GM12878 (cell line): Measurements from ENCODE around the gene IRX1. TPM values are rescaled to one million over a fixed set of nuclear protein-coding genes. Genes with fewer than 3 reads are reported as not detected.

ENCODE experiments used
- ATAC-seq: fragments of 200-7000 bp; cut with Tn5 transposase; 3 replicates; pipeline ENCODE4 v1.9.1; 2020; ENCODE audit warnings: mild to moderate bottlenecking, moderate library complexity
- BruUV-seq: library from RNA; stranded (reverse); fragments of 400-500 nt; replicated peaks from 2 replicates; lab custom pipeline; 2021; lab: Mats Ljungman, UMichigan
- CTCF ChIA-PET: fragments of 300-600 bp; sonication (Branson Sonifier 250); formaldehyde crosslinking; extraction: SDS; loops from one replicate; lab custom pipeline; 2021; ENCODE audit warnings: inconsistent platforms; lab: Yijun Ruan, JAX
- POLR2A ChIA-PET: fragments of 350-600 bp; formaldehyde crosslinking; extraction: SDS; loops from one replicate; lab custom pipeline; 2021; ENCODE audit warnings: inconsistent platforms; lab: Charles Lee
- RAD21 ChIA-PET: fragments of 300-600 bp; sonication (Branson Sonifier 250); formaldehyde crosslinking; loops from one replicate; lab custom pipeline; 2023; ENCODE audit warnings: antibody characterized with exemption; ENCODE audit not compliant: unreplicated experiment; lab: Charles Lee
- SMC1A ChIA-PET: fragments of 300-600 bp; sonication (Branson Sonifier 250); formaldehyde crosslinking; loops from one replicate; lab custom pipeline; 2023; ENCODE audit not compliant: unreplicated experiment, uncharacterized antibody; lab: Charles Lee
- DNase-seq: peaks from one replicate; pipeline ENCODE4 v3.0.0-alpha.2; 2011; ENCODE audit warnings: low read depth, low spot score
- FAIRE-seq: peaks from 3 replicates; lab custom pipeline; 2011; peaks lifted over from hg19 to GRCh38; lab: Jason Lieb, UNC
- H2AFZ ChIP-seq: 2 replicates; pipeline ENCODE4 v1.6.0; 2011; ENCODE audit warnings: low read depth, low read length, control low read depth; ENCODE audit not compliant: control insufficient read depth
- H3K27ac ChIP-seq: 2 replicates; pipeline ENCODE4 v1.5.1; 2011; ENCODE audit warnings: control low read depth; ENCODE audit not compliant: control insufficient read depth, insufficient read depth
- H3K27me3 ChIP-seq, 2 experiments: replicated peaks in 1 of 2; 2 replicates each; pipeline versions ENCODE4 v1.6.0 to v1.6.1; 2011; ENCODE audit warnings: low read length in 1 of 2; ENCODE audit not compliant: control insufficient read depth in 2 of 2, insufficient read depth in 2 of 2
- H3K36me3 ChIP-seq, 2 experiments: 2 replicates each; pipeline ENCODE4 v1.5.1; 2011; ENCODE audit warnings: low read length in 1 of 2; ENCODE audit not compliant: control insufficient read depth in 2 of 2, insufficient read depth in 2 of 2
- H3K4me1 ChIP-seq: 2 replicates; pipeline ENCODE4 v1.6.1; 2011; ENCODE audit warnings: mild to moderate bottlenecking, low read length, moderate library complexity, mixed read lengths; ENCODE audit not compliant: control insufficient read depth, insufficient read depth
- H3K4me2 ChIP-seq: 2 replicates; pipeline ENCODE4 v1.6.0; 2011; ENCODE audit warnings: control low read depth; ENCODE audit not compliant: control insufficient read depth, insufficient read depth
- H3K4me3 ChIP-seq: fragments of 200-600 bp; sonication (generic); 2 replicates; pipeline ENCODE4 v1.5.1; 2016
- H3K79me2 ChIP-seq: 2 replicates; pipeline ENCODE4 v1.6.0; 2011; ENCODE audit warnings: low read length; ENCODE audit not compliant: control insufficient read depth, insufficient read depth
- H3K9ac ChIP-seq: 2 replicates; pipeline ENCODE4 v1.8.0; 2011; ENCODE audit warnings: low read length, control low read depth, mixed read lengths; ENCODE audit not compliant: control insufficient read depth, insufficient read depth
- H3K9me3 ChIP-seq: replicated peaks from 3 replicates; pipeline ENCODE4 v1.5.1; 2011; ENCODE audit warnings: mild to moderate bottlenecking, low read length; ENCODE audit not compliant: control insufficient read depth, insufficient read depth
- H4K20me1 ChIP-seq: 2 replicates; pipeline ENCODE4 v1.6.0; 2011; ENCODE audit not compliant: control insufficient read depth, insufficient read depth
- CHD1 ChIP-seq: IDR thresholded peaks from 2 replicates; pipeline ENCODE4 v1.6.1; 2012; ENCODE audit warnings: low read depth, low read length, improper control_type of control experiment
- CHD2 ChIP-seq: IDR thresholded peaks from 2 replicates; pipeline ENCODE4 v1.6.1; 2011; ENCODE audit warnings: low read depth, low read length, improper control_type of control experiment, borderline replicate concordance
- HCFC1 ChIP-seq: fragments of 150-350 bp; IDR thresholded peaks from 2 replicates; pipeline ENCODE4 v1.6.1; 2014; ENCODE audit warnings: low read length
- KAT2A ChIP-seq: conservative IDR thresholded peaks from 2 replicates; pipeline ENCODE4 v1.6.1; 2011; ENCODE audit warnings: low read depth, low read length; ENCODE audit not compliant: control insufficient read depth
- KLF5 ChIP-seq: fragments of 450-650 bp; IDR thresholded peaks from 2 replicates; pipeline ENCODE4 v1.6.1; 2014; ENCODE audit warnings: mild to moderate bottlenecking; ENCODE audit not compliant: partially characterized antibody
- PML ChIP-seq: IDR thresholded peaks from 2 replicates; pipeline ENCODE4 v1.6.1; 2012; ENCODE audit warnings: low read length, inconsistent platforms
- ZNF274 ChIP-seq: IDR thresholded peaks from one replicate; pipeline ENCODE4 v1.8.0; 2011; ENCODE audit not compliant: insufficient read length, insufficient read depth
- WGBS: methylation state at CpG from one replicate; pipeline ENCODE4 v1.1.6; 2016; ENCODE audit warnings: low lambda C conversion rate; ENCODE audit not compliant: insufficient replicate concordance, insufficient coverage; ENCODE audit errors: missing lambda C conversion rate; 5-methylcytosine and 5-hydroxymethylcytosine counted together
- in situ Hi-C: fragments of 300-500 bp; cut with MboI; formaldehyde crosslinking; loops from 9 replicates; pipeline ENCODE4 v1.14.3; 2018; ENCODE audit warnings: mixed read lengths
- intact Hi-C: fragments of 100-400 bp; cut with micrococcal nuclease; formaldehyde crosslinking; loops from one replicate; pipeline ENCODE4 v1.14.2; 2022; ENCODE audit not compliant: unreplicated experiment
- polyA plus RNA-seq, 11 experiments: library from polyadenylated mRNA; depleted of rRNA in 4 of 11; unstranded in 6 of 11; stranded (reverse) in 5 of 11; fragments of >200 nt; fragmentation: Nextera tagmentation in 4 of 11; fragmentation: Illumina TruSeq in 1 of 11; extraction: Ambion mirVana in 4 of 11; extraction: Trizol in 1 of 11; gene quantifications; 1 replicate in 1 of 11; 2 replicates in 10 of 11; pipeline versions ENCODE4 v1.2.1 to v1.2.3, GENCODE V29; 2011 to 2016; ENCODE audit warnings: inconsistent platforms in 2 of 11, missing spikeins in 2 of 11, low read depth in 1 of 11
- total RNA-seq, 4 experiments: library from RNA; depleted of rRNA in 3 of 4; stranded (reverse); fragments of >200 nt in 3 of 4; fragmentation: Illumina TruSeq in 1 of 4; extraction: Trizol in 1 of 4; gene quantifications; 2 replicates each; pipeline versions ENCODE4 v1.2.1 to v1.2.3, GENCODE V29; 2013 to 2021
- TF ChIP-seq, protein P1 (sequence below): fragments of 450-650 bp; IDR thresholded peaks from 2 replicates; pipeline ENCODE4 v1.6.1; 2017; ENCODE audit warnings: mild to moderate bottlenecking, moderate library complexity
- TF ChIP-seq, protein P2 (sequence below): fragments of 450-650 bp; IDR thresholded peaks from 2 replicates; pipeline ENCODE4 v1.6.1; 2014; ENCODE audit warnings: mild to moderate bottlenecking

IRX1 gene
- total and polyA plus RNA-seq, 10 of the 15 experiments (the other 5 are each of a cell fraction or from before 2014, with no cell fraction given) = not detected

DNA sequence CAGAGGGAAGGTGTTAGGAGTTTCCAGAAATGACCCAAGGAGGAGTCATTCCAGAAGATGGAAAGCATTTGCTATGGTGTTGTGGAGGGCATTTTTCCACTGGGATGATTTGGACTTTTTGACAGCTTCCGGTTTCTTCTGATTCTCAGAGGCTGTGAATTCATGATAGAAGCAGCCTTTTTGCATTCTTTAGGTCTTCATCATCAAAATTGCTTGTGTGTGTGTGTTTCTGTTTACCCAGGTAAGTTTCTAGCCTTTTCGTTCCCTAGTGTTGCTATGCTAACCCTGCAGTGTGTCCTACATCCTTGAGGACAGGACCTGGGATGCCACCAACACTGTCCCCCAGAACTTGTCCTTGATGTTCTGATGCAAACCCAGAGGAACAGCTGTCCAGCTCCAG, 19.6 kb downstream of the IRX1 start:
- H3K4me2 ChIP-seq = no peak overlapping the region
- H3K9ac ChIP-seq = no peak overlapping the region
- no peaks in the 10 kb centered on the region for H4K20me1 ChIP-seq
- no peak for FAIRE-seq
- intact Hi-C loops = no loop called here
- no peaks in the 10 kb centered on the region for H3K4me1 ChIP-seq
- SMC1A ChIA-PET = no interaction called here
- H3K27ac ChIP-seq = no peak overlapping the region
- H3K4me3 ChIP-seq = no peak overlapping the region
- 0% methylated on average over 2 of the region's 2 CpGs for WGBS
- H2AFZ ChIP-seq = no peak overlapping the region
- POLR2A ChIA-PET = no interaction called here
- H3K36me3 ChIP-seq = no peaks in the 10 kb centered on the region
- ATAC-seq = no peak
- CTCF ChIA-PET = no interaction called here
- H3K9me3 ChIP-seq = no peaks in the 10 kb centered on the region
- BruUV-seq = no TSS peak
- no peaks in the 10 kb centered on the region for H3K27me3 ChIP-seq
- in situ Hi-C loops = no loop called here
- TF ChIP-seq CHD1 (no peak), KLF5 (no peak), CHD2 (no peak), ZNF274 (no peak), KAT2A (no peak), PML (no peak), HCFC1 (no peak)
- TF ChIP-seq, protein P1, sequence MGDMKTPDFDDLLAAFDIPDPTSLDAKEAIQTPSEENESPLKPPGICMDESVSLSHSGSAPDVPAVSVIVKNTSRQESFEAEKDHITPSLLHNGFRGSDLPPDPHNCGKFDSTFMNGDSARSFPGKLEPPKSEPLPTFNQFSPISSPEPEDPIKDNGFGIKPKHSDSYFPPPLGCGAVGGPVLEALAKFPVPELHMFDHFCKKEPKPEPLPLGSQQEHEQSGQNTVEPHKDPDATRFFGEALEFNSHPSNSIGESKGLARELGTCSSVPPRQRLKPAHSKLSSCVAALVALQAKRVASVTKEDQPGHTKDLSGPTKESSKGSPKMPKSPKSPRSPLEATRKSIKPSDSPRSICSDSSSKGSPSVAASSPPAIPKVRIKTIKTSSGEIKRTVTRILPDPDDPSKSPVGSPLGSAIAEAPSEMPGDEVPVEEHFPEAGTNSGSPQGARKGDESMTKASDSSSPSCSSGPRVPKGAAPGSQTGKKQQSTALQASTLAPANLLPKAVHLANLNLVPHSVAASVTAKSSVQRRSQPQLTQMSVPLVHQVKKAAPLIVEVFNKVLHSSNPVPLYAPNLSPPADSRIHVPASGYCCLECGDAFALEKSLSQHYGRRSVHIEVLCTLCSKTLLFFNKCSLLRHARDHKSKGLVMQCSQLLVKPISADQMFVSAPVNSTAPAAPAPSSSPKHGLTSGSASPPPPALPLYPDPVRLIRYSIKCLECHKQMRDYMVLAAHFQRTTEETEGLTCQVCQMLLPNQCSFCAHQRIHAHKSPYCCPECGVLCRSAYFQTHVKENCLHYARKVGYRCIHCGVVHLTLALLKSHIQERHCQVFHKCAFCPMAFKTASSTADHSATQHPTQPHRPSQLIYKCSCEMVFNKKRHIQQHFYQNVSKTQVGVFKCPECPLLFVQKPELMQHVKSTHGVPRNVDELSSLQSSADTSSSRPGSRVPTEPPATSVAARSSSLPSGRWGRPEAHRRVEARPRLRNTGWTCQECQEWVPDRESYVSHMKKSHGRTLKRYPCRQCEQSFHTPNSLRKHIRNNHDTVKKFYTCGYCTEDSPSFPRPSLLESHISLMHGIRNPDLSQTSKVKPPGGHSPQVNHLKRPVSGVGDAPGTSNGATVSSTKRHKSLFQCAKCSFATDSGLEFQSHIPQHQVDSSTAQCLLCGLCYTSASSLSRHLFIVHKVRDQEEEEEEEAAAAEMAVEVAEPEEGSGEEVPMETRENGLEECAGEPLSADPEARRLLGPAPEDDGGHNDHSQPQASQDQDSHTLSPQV = no peak
- TF ChIP-seq, protein P2, sequence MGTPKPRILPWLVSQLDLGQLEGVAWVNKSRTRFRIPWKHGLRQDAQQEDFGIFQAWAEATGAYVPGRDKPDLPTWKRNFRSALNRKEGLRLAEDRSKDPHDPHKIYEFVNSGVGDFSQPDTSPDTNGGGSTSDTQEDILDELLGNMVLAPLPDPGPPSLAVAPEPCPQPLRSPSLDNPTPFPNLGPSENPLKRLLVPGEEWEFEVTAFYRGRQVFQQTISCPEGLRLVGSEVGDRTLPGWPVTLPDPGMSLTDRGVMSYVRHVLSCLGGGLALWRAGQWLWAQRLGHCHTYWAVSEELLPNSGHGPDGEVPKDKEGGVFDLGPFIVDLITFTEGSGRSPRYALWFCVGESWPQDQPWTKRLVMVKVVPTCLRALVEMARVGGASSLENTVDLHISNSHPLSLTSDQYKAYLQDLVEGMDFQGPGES = no peak
- H3K79me2 ChIP-seq = no peaks in the 10 kb centered on the region
- RAD21 ChIA-PET = no interaction called here
- no peak for DNase-seq
